ENCODE results near the gene TRNP1.

GRCh38 chr1:26949266-26949925 lies 44.1 kb upstream of the TRNP1 start:
- no peak for TF ChIP-seq CTCF (IDR thresholded peaks at IDR 0.05; ENCODE audit: poor library complexity, severe bottlenecking)
- no peak for TF ChIP-seq REST (IDR thresholded peaks at IDR 0.05; ENCODE audit: borderline replicate concordance)
- no peak for TF ChIP-seq EP300 (conservative IDR thresholded peaks at IDR 0.05; ENCODE audit: poor library complexity, severe bottlenecking)
- TF ChIP-seq EZH2 (IDR thresholded peaks at IDR 0.05; ENCODE audit: borderline replicate concordance, insufficient read depth, low read length, poor library complexity, severe bottlenecking) = no peak
- no peak for TF ChIP-seq RAD21 (conservative IDR thresholded peaks at IDR 0.05)
- no peak for TF ChIP-seq MXI1 (conservative IDR thresholded peaks at IDR 0.05; ENCODE audit: poor library complexity, severe bottlenecking)
